GM12878 (cell line): ENCODE data around the gene TMEM150C. TPM values are rescaled to one million over a fixed set of nuclear protein-coding genes. Genes with fewer than 3 reads are reported as not detected.

ENCODE experiments used
- ATAC-seq: fragments of 200-7000 bp; cut with Tn5 transposase; 3 replicates; pipeline ENCODE4 v1.9.1; 2020; ENCODE audit warnings: mild to moderate bottlenecking, moderate library complexity
- BruUV-seq: library from RNA; stranded (reverse); fragments of 400-500 nt; replicated peaks from 2 replicates; lab custom pipeline; 2021; lab: Mats Ljungman, UMichigan
- CTCF ChIA-PET: fragments of 300-600 bp; sonication (Branson Sonifier 250); formaldehyde crosslinking; extraction: SDS; loops from one replicate; lab custom pipeline; 2021; ENCODE audit warnings: inconsistent platforms; lab: Yijun Ruan, JAX
- POLR2A ChIA-PET: fragments of 350-600 bp; formaldehyde crosslinking; extraction: SDS; loops from one replicate; lab custom pipeline; 2021; ENCODE audit warnings: inconsistent platforms; lab: Charles Lee
- RAD21 ChIA-PET: fragments of 300-600 bp; sonication (Branson Sonifier 250); formaldehyde crosslinking; loops from one replicate; lab custom pipeline; 2023; ENCODE audit warnings: antibody characterized with exemption; ENCODE audit not compliant: unreplicated experiment; lab: Charles Lee
- SMC1A ChIA-PET: fragments of 300-600 bp; sonication (Branson Sonifier 250); formaldehyde crosslinking; loops from one replicate; lab custom pipeline; 2023; ENCODE audit not compliant: unreplicated experiment, uncharacterized antibody; lab: Charles Lee
- DNase-seq: peaks from one replicate; pipeline ENCODE4 v3.0.0-alpha.2; 2011; ENCODE audit warnings: low read depth, low spot score
- FAIRE-seq: peaks from 3 replicates; lab custom pipeline; 2011; peaks lifted over from hg19 to GRCh38; lab: Jason Lieb, UNC
- H2AFZ ChIP-seq: 2 replicates; pipeline ENCODE4 v1.6.0; 2011; ENCODE audit warnings: low read depth, low read length, control low read depth; ENCODE audit not compliant: control insufficient read depth
- H3K27ac ChIP-seq: 2 replicates; pipeline ENCODE4 v1.5.1; 2011; ENCODE audit warnings: control low read depth; ENCODE audit not compliant: control insufficient read depth, insufficient read depth
- H3K27me3 ChIP-seq, 2 experiments: replicated peaks in 1 of 2; 2 replicates each; pipeline versions ENCODE4 v1.6.0 to v1.6.1; 2011; ENCODE audit warnings: low read length in 1 of 2; ENCODE audit not compliant: control insufficient read depth in 2 of 2, insufficient read depth in 2 of 2
- H3K36me3 ChIP-seq, 2 experiments: 2 replicates each; pipeline ENCODE4 v1.5.1; 2011; ENCODE audit warnings: low read length in 1 of 2; ENCODE audit not compliant: control insufficient read depth in 2 of 2, insufficient read depth in 2 of 2
- H3K4me1 ChIP-seq: 2 replicates; pipeline ENCODE4 v1.6.1; 2011; ENCODE audit warnings: mild to moderate bottlenecking, low read length, moderate library complexity, mixed read lengths; ENCODE audit not compliant: control insufficient read depth, insufficient read depth
- H3K4me2 ChIP-seq: 2 replicates; pipeline ENCODE4 v1.6.0; 2011; ENCODE audit warnings: control low read depth; ENCODE audit not compliant: control insufficient read depth, insufficient read depth
- H3K4me3 ChIP-seq: fragments of 200-600 bp; sonication (generic); 2 replicates; pipeline ENCODE4 v1.5.1; 2016
- H3K79me2 ChIP-seq: 2 replicates; pipeline ENCODE4 v1.6.0; 2011; ENCODE audit warnings: low read length; ENCODE audit not compliant: control insufficient read depth, insufficient read depth
- H3K9ac ChIP-seq: 2 replicates; pipeline ENCODE4 v1.8.0; 2011; ENCODE audit warnings: low read length, control low read depth, mixed read lengths; ENCODE audit not compliant: control insufficient read depth, insufficient read depth
- H3K9me3 ChIP-seq: replicated peaks from 3 replicates; pipeline ENCODE4 v1.5.1; 2011; ENCODE audit warnings: mild to moderate bottlenecking, low read length; ENCODE audit not compliant: control insufficient read depth, insufficient read depth
- H4K20me1 ChIP-seq: 2 replicates; pipeline ENCODE4 v1.6.0; 2011; ENCODE audit not compliant: control insufficient read depth, insufficient read depth
- BACH1 ChIP-seq: fragments of 450-650 bp; IDR thresholded peaks from 2 replicates; pipeline ENCODE4 v1.6.1; 2017; ENCODE audit warnings: mild to moderate bottlenecking, borderline replicate concordance
- CBX3 ChIP-seq: fragments of 200-600 bp; sonication (generic); IDR thresholded peaks from 2 replicates; pipeline ENCODE4 v1.6.1; 2016; ENCODE audit warnings: low read depth, borderline replicate concordance
- CBX5 ChIP-seq: sonication (generic); IDR thresholded peaks from 2 replicates; pipeline ENCODE4 v1.6.1; 2016; ENCODE audit warnings: low read depth, moderate library complexity, mild to moderate bottlenecking, inconsistent platforms
- CHD1 ChIP-seq: IDR thresholded peaks from 2 replicates; pipeline ENCODE4 v1.6.1; 2012; ENCODE audit warnings: low read depth, low read length, improper control_type of control experiment
- CREM ChIP-seq: IDR thresholded peaks from 2 replicates; pipeline ENCODE4 v1.6.1; 2014; ENCODE audit warnings: antibody characterized with exemption, low read depth
- ESRRA ChIP-seq: IDR thresholded peaks from 2 replicates; pipeline ENCODE4 v1.6.1; 2012; ENCODE audit warnings: mild to moderate bottlenecking, low read length, improper control_type of control experiment
- FOS ChIP-seq: IDR thresholded peaks from 3 replicates; pipeline ENCODE4 v1.6.1; 2011; ENCODE audit warnings: borderline replicate concordance; ENCODE audit not compliant: insufficient read length; ENCODE audit errors: extremely low read depth
- MYB ChIP-seq: fragments of 150-350 bp; IDR thresholded peaks from 2 replicates; pipeline ENCODE4 v1.6.1; 2014; ENCODE audit warnings: mild to moderate bottlenecking, low read depth, low read length, borderline replicate concordance
- NR2C2 ChIP-seq: IDR thresholded peaks from 2 replicates; pipeline ENCODE4 v1.6.1; 2011; ENCODE audit warnings: borderline replicate concordance, low read depth; ENCODE audit not compliant: control insufficient read depth, insufficient read length
- POLR2A ChIP-seq: IDR thresholded peaks from 2 replicates; pipeline ENCODE4 v1.6.1; 2011; ENCODE audit warnings: low read depth, mild to moderate bottlenecking, low read length
- WGBS: methylation state at CpG from one replicate; pipeline ENCODE4 v1.1.6; 2016; ENCODE audit warnings: low lambda C conversion rate; ENCODE audit not compliant: insufficient replicate concordance, insufficient coverage; ENCODE audit errors: missing lambda C conversion rate; 5-methylcytosine and 5-hydroxymethylcytosine counted together
- in situ Hi-C: fragments of 300-500 bp; cut with MboI; formaldehyde crosslinking; loops from 9 replicates; pipeline ENCODE4 v1.14.3; 2018; ENCODE audit warnings: mixed read lengths
- intact Hi-C: fragments of 100-400 bp; cut with micrococcal nuclease; formaldehyde crosslinking; loops from one replicate; pipeline ENCODE4 v1.14.2; 2022; ENCODE audit not compliant: unreplicated experiment
- polyA plus RNA-seq, 11 experiments: library from polyadenylated mRNA; depleted of rRNA in 4 of 11; unstranded in 6 of 11; stranded (reverse) in 5 of 11; fragments of >200 nt; fragmentation: Nextera tagmentation in 4 of 11; fragmentation: Illumina TruSeq in 1 of 11; extraction: Ambion mirVana in 4 of 11; extraction: Trizol in 1 of 11; gene quantifications; 1 replicate in 1 of 11; 2 replicates in 10 of 11; pipeline versions ENCODE4 v1.2.1 to v1.2.3, GENCODE V29; 2011 to 2016; ENCODE audit warnings: inconsistent platforms in 2 of 11, missing spikeins in 2 of 11, low read depth in 1 of 11
- total RNA-seq, 4 experiments: library from RNA; depleted of rRNA in 3 of 4; stranded (reverse); fragments of >200 nt in 3 of 4; fragmentation: Illumina TruSeq in 1 of 4; extraction: Trizol in 1 of 4; gene quantifications; 2 replicates each; pipeline versions ENCODE4 v1.2.1 to v1.2.3, GENCODE V29; 2013 to 2021
- TF ChIP-seq, protein P1 (sequence below): IDR thresholded peaks from 2 replicates; pipeline ENCODE4 v1.6.1; 2012; ENCODE audit warnings: mild to moderate bottlenecking, low read depth, low read length
- TF ChIP-seq, protein P2 (sequence below): IDR thresholded peaks from 2 replicates; pipeline ENCODE4 v1.6.1; 2011; ENCODE audit warnings: mild to moderate bottlenecking, low read depth, low read length, moderate library complexity; ENCODE audit not compliant: insufficient replicate concordance

The TMEM150C gene
- total and polyA plus RNA-seq, 10 of the 15 experiments (the other 5 are each of a cell fraction or from before 2014, with no cell fraction given) = 0.04 to 0.78 (median 0.13) TPM; not detected in 2

DNA sequence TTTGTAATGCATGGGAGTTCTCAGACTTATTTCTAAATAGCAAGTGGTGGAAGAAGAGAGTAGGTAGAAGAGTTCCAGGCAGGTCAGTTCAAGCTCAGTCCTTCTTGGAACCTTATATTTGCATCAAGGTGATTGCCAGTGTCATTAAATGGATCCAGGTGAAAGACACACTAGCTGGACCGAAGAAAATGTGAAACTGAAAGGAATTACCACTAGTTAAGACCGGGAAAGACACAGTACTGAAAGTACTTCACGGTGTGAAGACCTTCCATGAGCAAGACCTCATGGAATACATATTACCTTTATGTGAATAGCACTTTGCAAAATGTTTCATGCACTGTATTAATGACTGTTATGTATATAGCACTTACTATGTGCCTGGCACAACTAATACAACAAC lies 19.1 kb downstream of the TMEM150C start:
- no peak for FAIRE-seq
- TF ChIP-seq CBX3 = no peak
- TF ChIP-seq, protein P1, sequence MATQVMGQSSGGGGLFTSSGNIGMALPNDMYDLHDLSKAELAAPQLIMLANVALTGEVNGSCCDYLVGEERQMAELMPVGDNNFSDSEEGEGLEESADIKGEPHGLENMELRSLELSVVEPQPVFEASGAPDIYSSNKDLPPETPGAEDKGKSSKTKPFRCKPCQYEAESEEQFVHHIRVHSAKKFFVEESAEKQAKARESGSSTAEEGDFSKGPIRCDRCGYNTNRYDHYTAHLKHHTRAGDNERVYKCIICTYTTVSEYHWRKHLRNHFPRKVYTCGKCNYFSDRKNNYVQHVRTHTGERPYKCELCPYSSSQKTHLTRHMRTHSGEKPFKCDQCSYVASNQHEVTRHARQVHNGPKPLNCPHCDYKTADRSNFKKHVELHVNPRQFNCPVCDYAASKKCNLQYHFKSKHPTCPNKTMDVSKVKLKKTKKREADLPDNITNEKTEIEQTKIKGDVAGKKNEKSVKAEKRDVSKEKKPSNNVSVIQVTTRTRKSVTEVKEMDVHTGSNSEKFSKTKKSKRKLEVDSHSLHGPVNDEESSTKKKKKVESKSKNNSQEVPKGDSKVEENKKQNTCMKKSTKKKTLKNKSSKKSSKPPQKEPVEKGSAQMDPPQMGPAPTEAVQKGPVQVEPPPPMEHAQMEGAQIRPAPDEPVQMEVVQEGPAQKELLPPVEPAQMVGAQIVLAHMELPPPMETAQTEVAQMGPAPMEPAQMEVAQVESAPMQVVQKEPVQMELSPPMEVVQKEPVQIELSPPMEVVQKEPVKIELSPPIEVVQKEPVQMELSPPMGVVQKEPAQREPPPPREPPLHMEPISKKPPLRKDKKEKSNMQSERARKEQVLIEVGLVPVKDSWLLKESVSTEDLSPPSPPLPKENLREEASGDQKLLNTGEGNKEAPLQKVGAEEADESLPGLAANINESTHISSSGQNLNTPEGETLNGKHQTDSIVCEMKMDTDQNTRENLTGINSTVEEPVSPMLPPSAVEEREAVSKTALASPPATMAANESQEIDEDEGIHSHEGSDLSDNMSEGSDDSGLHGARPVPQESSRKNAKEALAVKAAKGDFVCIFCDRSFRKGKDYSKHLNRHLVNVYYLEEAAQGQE = no peak
- TF ChIP-seq FOS = no peak
- TF ChIP-seq, protein P2, sequence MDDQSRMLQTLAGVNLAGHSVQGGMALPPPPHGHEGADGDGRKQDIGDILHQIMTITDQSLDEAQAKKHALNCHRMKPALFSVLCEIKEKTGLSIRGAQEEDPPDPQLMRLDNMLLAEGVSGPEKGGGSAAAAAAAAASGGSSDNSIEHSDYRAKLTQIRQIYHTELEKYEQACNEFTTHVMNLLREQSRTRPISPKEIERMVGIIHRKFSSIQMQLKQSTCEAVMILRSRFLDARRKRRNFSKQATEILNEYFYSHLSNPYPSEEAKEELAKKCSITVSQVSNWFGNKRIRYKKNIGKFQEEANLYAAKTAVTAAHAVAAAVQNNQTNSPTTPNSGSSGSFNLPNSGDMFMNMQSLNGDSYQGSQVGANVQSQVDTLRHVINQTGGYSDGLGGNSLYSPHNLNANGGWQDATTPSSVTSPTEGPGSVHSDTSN = no peak
- TF ChIP-seq ESRRA = no peak
- no peak for TF ChIP-seq BACH1
- no peak for TF ChIP-seq CBX5
- no peak for TF ChIP-seq POLR2A
- TF ChIP-seq MYB = no peak
- TF ChIP-seq CREM = no peak
- TF ChIP-seq CHD1 = no peak
- no peak for TF ChIP-seq NR2C2
- in situ Hi-C loops (no loop called here), intact Hi-C loops (no loop called here)
- ATAC-seq = no peak
- no peak for DNase-seq
- BruUV-seq = no TSS peak
- ChIA-PET POLR2A (no interaction called here), RAD21 (no interaction called here), SMC1A (no interaction called here), CTCF (no interaction called here)
- no peak overlapping the region for H3K9ac ChIP-seq
- no peaks in the 10 kb centered on the region for H3K4me1 ChIP-seq
- no peaks in the 10 kb centered on the region for H3K27me3 ChIP-seq
- H3K4me2 ChIP-seq = no peak overlapping the region
- no peaks in the 10 kb centered on the region for H3K36me3 ChIP-seq
- 18% methylated on average over 3 of the region's 3 CpGs for WGBS
- H3K4me3 ChIP-seq = no peak overlapping the region
- no peak overlapping the region for H3K27ac ChIP-seq
- no peak overlapping the region for H2AFZ ChIP-seq
- H4K20me1 ChIP-seq = no peaks in the 10 kb centered on the region
- H3K79me2 ChIP-seq = no peaks in the 10 kb centered on the region
- H3K9me3 ChIP-seq = no peaks in the 10 kb centered on the region
